Hepatocyte (in vitro differentiated cells): ENCODE results near the gene PHLDA1. TPM values are rescaled to one million over a fixed set of nuclear protein-coding genes. Genes with fewer than 3 reads are reported as not detected.

Source experiments
- DNase-seq: peaks from one replicate; pipeline ENCODE4 v3.0.0-alpha.2; 2016; ENCODE audit warnings: low spot score
- H2AFZ ChIP-seq: fragments of 200-600 bp; sonication (generic); 2 replicates; pipeline ENCODE4 v1.6.0; 2016; ENCODE audit warnings: antibody characterized with exemption, mild to moderate bottlenecking
- H3K27ac ChIP-seq: fragments of 200-600 bp; sonication (generic); 2 replicates; pipeline ENCODE4 v1.5.1; 2016; ENCODE audit warnings: mild to moderate bottlenecking
- H3K27me3 ChIP-seq: fragments of 200-600 bp; sonication (generic); 2 replicates; pipeline ENCODE4 v1.6.1; 2016
- H3K36me3 ChIP-seq: fragments of 200-600 bp; sonication (generic); replicated peaks from 2 replicates; pipeline ENCODE4 v1.5.1; 2016; ENCODE audit warnings: low read depth; ENCODE audit not compliant: insufficient read depth
- H3K4me1 ChIP-seq: fragments of 200-600 bp; sonication (generic); 2 replicates; pipeline ENCODE4 v1.5.1; 2016; ENCODE audit warnings: mild to moderate bottlenecking, moderate library complexity; ENCODE audit not compliant: insufficient read depth
- H3K4me2 ChIP-seq: fragments of 200-600 bp; sonication (generic); 2 replicates; pipeline ENCODE4 v1.6.0; 2016
- H3K4me3 ChIP-seq: fragments of 200-600 bp; sonication (generic); 2 replicates; pipeline ENCODE4 v1.5.1; 2016; ENCODE audit warnings: mild to moderate bottlenecking
- H3K79me2 ChIP-seq: fragments of 200-600 bp; sonication (generic); 2 replicates; pipeline ENCODE4 v1.6.0; 2017; ENCODE audit warnings: mild to moderate bottlenecking
- H3K9me2 ChIP-seq: fragments of 200-600 bp; sonication (generic); replicated peaks from 2 replicates; pipeline ENCODE4 v1.6.0; 2017; ENCODE audit warnings: mild to moderate bottlenecking; ENCODE audit not compliant: insufficient read depth
- H3K9me3 ChIP-seq: fragments of 200-600 bp; sonication (generic); 2 replicates; pipeline ENCODE4 v1.5.1; 2016; ENCODE audit warnings: low read depth, mild to moderate bottlenecking
- H4K20me1 ChIP-seq: fragments of 200-600 bp; sonication (generic); 2 replicates; pipeline ENCODE4 v1.6.0; 2016; ENCODE audit warnings: mild to moderate bottlenecking; ENCODE audit not compliant: insufficient read depth, poor library complexity, severe bottlenecking
- CTCF ChIP-seq: fragments of 200-600 bp; sonication (generic); IDR thresholded peaks from 2 replicates; pipeline ENCODE4 v1.5.1; 2016; ENCODE audit warnings: antibody characterized with exemption, mild to moderate bottlenecking; ENCODE audit not compliant: poor library complexity
- EZH2 ChIP-seq: fragments of 200-600 bp; sonication (generic); IDR thresholded peaks from 2 replicates; pipeline ENCODE4 v1.6.1; 2016; ENCODE audit warnings: antibody characterized with exemption, mild to moderate bottlenecking, borderline replicate concordance
- EZH2phosphoT487 ChIP-seq: fragments of 200-600 bp; sonication (generic); IDR thresholded peaks from one replicate; pipeline ENCODE4 v1.6.1; 2018; ENCODE audit warnings: antibody characterized with exemption, mild to moderate bottlenecking, low read depth, moderate library complexity; ENCODE audit not compliant: unreplicated experiment, severe bottlenecking
- WGBS: methylation state at CpG from one replicate; pipeline ENCODE4 v1.1.6; 2016; ENCODE audit warnings: low lambda C conversion rate; ENCODE audit errors: missing lambda C conversion rate; 5-methylcytosine and 5-hydroxymethylcytosine counted together
- polyA plus RNA-seq: library from polyadenylated mRNA; unstranded; fragments of >200 nt; fragmentation: Nextera tagmentation; extraction: Ambion mirVana; gene quantifications from 2 replicates; pipeline ENCODE4 v1.2.1, GENCODE V29; 2016
- total RNA-seq: library from RNA; depleted of rRNA; stranded (reverse); fragments of >200 nt; gene quantifications from 2 replicates; pipeline ENCODE4 v1.2.3, GENCODE V29; 2014

Gene PHLDA1
- total and polyA plus RNA-seq, 2 experiments from 2014 or later, result 29.9 to 50.8 TPM

DNA sequence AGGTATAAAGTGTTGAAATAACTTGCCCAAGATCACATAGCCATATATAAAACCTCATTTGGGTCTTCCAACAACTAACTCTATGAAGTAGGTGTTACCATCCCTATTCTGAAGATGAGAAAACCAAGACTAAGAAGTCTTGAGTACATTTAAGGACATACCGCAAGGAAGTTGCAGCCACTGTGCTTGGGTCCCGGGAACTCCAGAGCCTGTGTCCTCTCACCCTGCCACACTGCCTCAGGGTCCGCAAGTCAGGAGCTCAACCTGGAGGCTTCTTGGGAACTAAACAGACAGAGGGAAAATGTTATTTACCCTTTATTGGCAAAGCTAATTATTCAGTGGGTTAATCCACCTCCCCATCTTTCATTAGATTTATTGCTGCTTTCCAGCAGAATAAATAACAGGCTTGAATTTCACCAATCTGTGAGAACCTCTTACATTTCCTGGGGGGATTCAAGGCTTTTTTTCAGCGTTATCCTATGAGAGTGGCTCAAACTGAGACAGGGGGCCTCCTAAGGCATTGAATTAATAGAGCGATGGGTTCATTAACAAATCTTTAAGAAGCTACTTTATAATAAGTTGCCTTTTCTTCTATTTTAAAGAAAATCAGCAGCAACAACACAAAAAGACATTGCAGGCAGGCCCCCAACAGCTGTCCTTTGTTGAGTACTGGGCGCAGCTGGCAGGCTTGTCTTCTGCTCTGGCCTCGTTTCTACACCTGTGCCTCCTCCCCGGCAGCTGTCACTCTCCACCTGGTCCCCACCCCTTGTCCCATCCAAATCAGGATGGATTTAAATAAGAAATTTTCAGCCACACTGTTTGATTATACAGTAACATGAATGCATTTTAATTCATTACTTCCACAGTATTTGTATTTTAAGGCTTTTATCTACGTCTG is 25.3 kb downstream of the PHLDA1 start:
- DNase-seq, result no peak
- Histone ChIP-seq H3K4me2 (no peak overlapping the region), H4K20me1 (no peaks in the 10 kb centered on the region), H3K9me2 (no peaks in the 10 kb centered on the region), H2AFZ (no peak overlapping the region), H3K4me1 (peaks cover 9% of the 10 kb centered on the region), H3K4me3 (no peak overlapping the region), H3K27me3 (no peaks in the 10 kb centered on the region), H3K27ac (no peak overlapping the region), H3K79me2 (no peaks in the 10 kb centered on the region), H3K9me3 (no peaks in the 10 kb centered on the region), H3K36me3 (no peaks in the 10 kb centered on the region)
- WGBS, result 86% methylated on average over 9 of the region's 9 CpGs
- no peak for TF ChIP-seq EZH2
- TF ChIP-seq EZH2phosphoT487, result no peak
- no peak for TF ChIP-seq CTCF

- Histone ChIP-seq H4K20me1 (no peaks in the 10 kb centered on the region), H3K79me2 (no peaks in the 10 kb centered on the region), H3K4me3 (no peak overlapping the region), H3K27ac (no peak overlapping the region), H3K9me3 (no peaks in the 10 kb centered on the region), H3K4me2 (no peak overlapping the region), H3K27me3 (no peaks in the 10 kb centered on the region), H2AFZ (no peak overlapping the region), H3K36me3 (no peaks in the 10 kb centered on the region), H3K9me2 (no peaks in the 10 kb centered on the region), H3K4me1 (no peaks in the 10 kb centered on the region)
- DNase-seq, result no peak
- TF ChIP-seq CTCF, result no peak
- TF ChIP-seq EZH2phosphoT487, result no peak
- TF ChIP-seq EZH2, result no peak
- WGBS, result 63% methylated on average over 2 of the region's 2 CpGs
Measured at GRCh38 chr12:76003355-76003638, 28.3 kb downstream of the PHLDA1 start.

- TF ChIP-seq EZH2, result no peak
- TF ChIP-seq EZH2phosphoT487, result no peak
- TF ChIP-seq CTCF, result no peak
- H3K27me3 ChIP-seq, result no peaks in the 10 kb centered on the region
- no peaks in the 10 kb centered on the region for H3K9me3 ChIP-seq
- H3K4me2 ChIP-seq, result no peak overlapping the region
- H3K9me2 ChIP-seq, result no peaks in the 10 kb centered on the region
- H3K27ac ChIP-seq, result no peak overlapping the region
- H3K4me3 ChIP-seq, result no peak overlapping the region
- no peaks in the 10 kb centered on the region for H3K79me2 ChIP-seq
- H2AFZ ChIP-seq, result no peak overlapping the region
- no peak for DNase-seq
- no peaks in the 10 kb centered on the region for H3K36me3 ChIP-seq
- H4K20me1 ChIP-seq, result no peaks in the 10 kb centered on the region
- H3K4me1 ChIP-seq, result no peaks in the 10 kb centered on the region
- WGBS, result 56% methylated on average over 1 of the region's 1 CpG
Measured at GRCh38 chr12:76002598-76003354, 28.8 kb downstream of the PHLDA1 start.
